ENCODE data around the gene CLDN12. TPM values are rescaled to one million over a fixed set of nuclear protein-coding genes. Genes with fewer than 3 reads are reported as not detected.

Gene CLDN12
- total RNA-seq, 1 experiment from 2014 or later = 25.5 TPM

GRCh38 chr7:90424720-90425119 lies 21.5 kb downstream of the CLDN12 start:
- in situ Hi-C loops (cut with HindIII; ENCODE audit: low pct_unique_long_range_greater_than_20kb, low sequenced_read_pairs) = no loop called here
- CTCF ChIA-PET = no interaction called here
- intact Hi-C loops (cut with micrococcal nuclease; ENCODE audit: unreplicated experiment) = loop anchor here (5.0 to 10.0 kb wide), 2 partner anchors 162 to 1880 kb away; no protein-coding TSS in a partner anchor
- Histone ChIP-seq H3K4me3 (ENCODE audit: low read depth in 2 of 2, low read length in 2 of 2) (no peak overlapping the region), H3K4me1 (ENCODE audit: control insufficient read depth, insufficient read depth, low read length) (no peaks in the 10 kb centered on the region), H3K36me3 (ENCODE audit: control insufficient read depth, insufficient read depth, low read length) (no peaks in the 10 kb centered on the region), H3K27ac (ENCODE audit: low read length) (no peak overlapping the region), H3K27me3 (ENCODE audit: control insufficient read depth, insufficient read depth, low read length) (no peaks in the 10 kb centered on the region), H3K9me3 (ENCODE audit: control insufficient read depth, insufficient read depth, low read depth, low read length) (no peaks in the 10 kb centered on the region)
- BruUV-seq (replicated peaks) = no TSS peak
- no peak for TF ChIP-seq SIN3A (IDR thresholded peaks at IDR 0.05; ENCODE audit: borderline replicate concordance, insufficient read depth, low read depth, low read length)
- TF ChIP-seq TCF7L2 (IDR thresholded peaks at IDR 0.05; ENCODE audit: low read depth, low read length) = no peak
- TF ChIP-seq, protein P1, sequence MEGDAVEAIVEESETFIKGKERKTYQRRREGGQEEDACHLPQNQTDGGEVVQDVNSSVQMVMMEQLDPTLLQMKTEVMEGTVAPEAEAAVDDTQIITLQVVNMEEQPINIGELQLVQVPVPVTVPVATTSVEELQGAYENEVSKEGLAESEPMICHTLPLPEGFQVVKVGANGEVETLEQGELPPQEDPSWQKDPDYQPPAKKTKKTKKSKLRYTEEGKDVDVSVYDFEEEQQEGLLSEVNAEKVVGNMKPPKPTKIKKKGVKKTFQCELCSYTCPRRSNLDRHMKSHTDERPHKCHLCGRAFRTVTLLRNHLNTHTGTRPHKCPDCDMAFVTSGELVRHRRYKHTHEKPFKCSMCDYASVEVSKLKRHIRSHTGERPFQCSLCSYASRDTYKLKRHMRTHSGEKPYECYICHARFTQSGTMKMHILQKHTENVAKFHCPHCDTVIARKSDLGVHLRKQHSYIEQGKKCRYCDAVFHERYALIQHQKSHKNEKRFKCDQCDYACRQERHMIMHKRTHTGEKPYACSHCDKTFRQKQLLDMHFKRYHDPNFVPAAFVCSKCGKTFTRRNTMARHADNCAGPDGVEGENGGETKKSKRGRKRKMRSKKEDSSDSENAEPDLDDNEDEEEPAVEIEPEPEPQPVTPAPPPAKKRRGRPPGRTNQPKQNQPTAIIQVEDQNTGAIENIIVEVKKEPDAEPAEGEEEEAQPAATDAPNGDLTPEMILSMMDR (IDR thresholded peaks at IDR 0.05) = no peak
- TF ChIP-seq, protein P2, sequence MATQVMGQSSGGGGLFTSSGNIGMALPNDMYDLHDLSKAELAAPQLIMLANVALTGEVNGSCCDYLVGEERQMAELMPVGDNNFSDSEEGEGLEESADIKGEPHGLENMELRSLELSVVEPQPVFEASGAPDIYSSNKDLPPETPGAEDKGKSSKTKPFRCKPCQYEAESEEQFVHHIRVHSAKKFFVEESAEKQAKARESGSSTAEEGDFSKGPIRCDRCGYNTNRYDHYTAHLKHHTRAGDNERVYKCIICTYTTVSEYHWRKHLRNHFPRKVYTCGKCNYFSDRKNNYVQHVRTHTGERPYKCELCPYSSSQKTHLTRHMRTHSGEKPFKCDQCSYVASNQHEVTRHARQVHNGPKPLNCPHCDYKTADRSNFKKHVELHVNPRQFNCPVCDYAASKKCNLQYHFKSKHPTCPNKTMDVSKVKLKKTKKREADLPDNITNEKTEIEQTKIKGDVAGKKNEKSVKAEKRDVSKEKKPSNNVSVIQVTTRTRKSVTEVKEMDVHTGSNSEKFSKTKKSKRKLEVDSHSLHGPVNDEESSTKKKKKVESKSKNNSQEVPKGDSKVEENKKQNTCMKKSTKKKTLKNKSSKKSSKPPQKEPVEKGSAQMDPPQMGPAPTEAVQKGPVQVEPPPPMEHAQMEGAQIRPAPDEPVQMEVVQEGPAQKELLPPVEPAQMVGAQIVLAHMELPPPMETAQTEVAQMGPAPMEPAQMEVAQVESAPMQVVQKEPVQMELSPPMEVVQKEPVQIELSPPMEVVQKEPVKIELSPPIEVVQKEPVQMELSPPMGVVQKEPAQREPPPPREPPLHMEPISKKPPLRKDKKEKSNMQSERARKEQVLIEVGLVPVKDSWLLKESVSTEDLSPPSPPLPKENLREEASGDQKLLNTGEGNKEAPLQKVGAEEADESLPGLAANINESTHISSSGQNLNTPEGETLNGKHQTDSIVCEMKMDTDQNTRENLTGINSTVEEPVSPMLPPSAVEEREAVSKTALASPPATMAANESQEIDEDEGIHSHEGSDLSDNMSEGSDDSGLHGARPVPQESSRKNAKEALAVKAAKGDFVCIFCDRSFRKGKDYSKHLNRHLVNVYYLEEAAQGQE (IDR thresholded peaks at IDR 0.05; ENCODE audit: insufficient read depth in 1 of 2, low read depth in 2 of 2, low read length in 1 of 2) = no peak
- no peak for TF ChIP-seq POLR2AphosphoS5 (IDR thresholded peaks at IDR 0.05; ENCODE audit: low read depth, low read length)
- DNase-seq (ENCODE audit: low read depth, low spot score) (no peak), ATAC-seq (no peak)
- POLR2A ChIA-PET = no interaction called here

DNA sequence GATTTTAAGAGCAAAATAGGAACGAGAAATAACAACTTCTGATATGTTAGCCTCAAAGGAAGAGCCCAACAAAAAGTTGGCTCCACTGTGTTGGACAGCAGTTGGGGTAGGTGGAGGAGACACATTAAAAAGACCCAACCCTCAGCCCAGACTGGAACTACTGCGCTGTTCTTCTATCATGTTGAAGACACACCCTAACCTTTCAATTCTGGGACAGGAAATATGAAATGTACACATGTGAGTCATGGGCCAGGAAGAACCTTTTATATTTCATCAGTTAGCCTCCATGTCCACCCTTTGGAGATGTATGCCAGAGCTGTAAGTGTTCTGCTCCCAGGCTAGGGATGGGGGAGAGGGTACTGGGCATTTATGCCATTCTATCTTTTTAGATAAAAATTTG lies 22.1 kb downstream of the CLDN12 start:
- ChIA-PET CTCF (no interaction called here), POLR2A (no interaction called here)
- ATAC-seq (no peak), DNase-seq (ENCODE audit: low read depth, low spot score) (no peak)
- BruUV-seq (replicated peaks) = no TSS peak
- Histone ChIP-seq H3K27ac (ENCODE audit: low read length) (no peak overlapping the region), H3K9me3 (ENCODE audit: control insufficient read depth, insufficient read depth, low read depth, low read length) (no peaks in the 10 kb centered on the region), H3K4me1 (ENCODE audit: control insufficient read depth, insufficient read depth, low read length) (no peaks in the 10 kb centered on the region), H3K36me3 (ENCODE audit: control insufficient read depth, insufficient read depth, low read length) (no peaks in the 10 kb centered on the region), H3K4me3 (ENCODE audit: low read depth in 2 of 2, low read length in 2 of 2) (no peak overlapping the region), H3K27me3 (ENCODE audit: control insufficient read depth, insufficient read depth, low read length) (no peaks in the 10 kb centered on the region)
- intact Hi-C loops (cut with micrococcal nuclease; ENCODE audit: unreplicated experiment) (loop anchor here (5.0 to 10.0 kb wide), 2 partner anchors 163 to 1881 kb away; no protein-coding TSS in a partner anchor), in situ Hi-C loops (cut with HindIII; ENCODE audit: low pct_unique_long_range_greater_than_20kb, low sequenced_read_pairs) (no loop called here)
- TF ChIP-seq TCF7L2 (IDR thresholded peaks at IDR 0.05; ENCODE audit: low read depth, low read length) = no peak
- no peak for TF ChIP-seq POLR2AphosphoS5 (IDR thresholded peaks at IDR 0.05; ENCODE audit: low read depth, low read length)
- TF ChIP-seq, protein P1 (IDR thresholded peaks at IDR 0.05) = no peak
- TF ChIP-seq SIN3A (IDR thresholded peaks at IDR 0.05; ENCODE audit: borderline replicate concordance, insufficient read depth, low read depth, low read length) = no peak
- TF ChIP-seq, protein P2 (IDR thresholded peaks at IDR 0.05; ENCODE audit: insufficient read depth in 1 of 2, low read depth in 2 of 2, low read length in 1 of 2) = no peak
